Thyroid gland (tissue), 4 donors: ENCODE measurements around the gene ETV6. TPM values are rescaled to one million over a fixed set of nuclear protein-coding genes. Genes with fewer than 3 reads are reported as not detected.

Source experiments
- DNase-seq, 2 donors: peaks; one replicate each; pipeline ENCODE4 v3.0.0-alpha.2; 2019
- H3K27ac ChIP-seq, 3 donors: fragments of 200-600 bp; sonication (generic); 1 replicate in 2 of 3; 2 replicates in 1 of 3; pipeline ENCODE4 v1.5.1; 2016 to 2019; ENCODE audit warnings: mild to moderate bottlenecking in 1 of 3, moderate library complexity in 1 of 3
- H3K27me3 ChIP-seq: fragments of 200-600 bp; sonication (generic); one replicate; pipeline ENCODE4 v1.5.1; 2019
- H3K36me3 ChIP-seq, 2 donors: fragments of 200-600 bp; sonication (generic); one replicate each; pipeline ENCODE4 v1.5.1; 2016 to 2019
- H3K4me1 ChIP-seq, 2 donors: fragments of 200-600 bp; sonication (generic); one replicate each; pipeline ENCODE4 v1.5.1; 2017 to 2019
- H3K4me3 ChIP-seq, 3 donors: fragments of 200-600 bp; sonication (generic); replicated peaks in 1 of 3; 1 replicate in 2 of 3; 2 replicates in 1 of 3; pipeline ENCODE4 v1.5.1; 2016; ENCODE audit warnings: mild to moderate bottlenecking in 1 of 3
- H3K9me3 ChIP-seq: fragments of 200-600 bp; sonication (generic); one replicate; pipeline ENCODE4 v1.5.1; 2017
- POLR2A ChIP-seq, 2 donors: fragments of 450-650 bp; IDR thresholded peaks; one replicate each; pipeline ENCODE4 v1.6.1; 2017; ENCODE audit warnings: antibody characterized with exemption in 2 of 2, mild to moderate bottlenecking in 2 of 2, moderate library complexity in 1 of 2
- WGBS, 2 donors: methylation state at CpG; one replicate each; pipeline ENCODE4 v1.1.5; 2017; 5-methylcytosine and 5-hydroxymethylcytosine counted together
- intact Hi-C: fragments of 100-400 bp; cut with DNase I; formaldehyde crosslinking; loops from one replicate; pipeline ENCODE4 v1.15.1; 2023
- total RNA-seq, 4 donors: library from RNA; depleted of rRNA; stranded (reverse); fragments of >200 nt; gene quantifications; one replicate each; pipeline ENCODE4 v1.2.3, GENCODE V29; 2016
- TF ChIP-seq, protein P1 (sequence below), 6 experiments: fragments of 200-600 bp in 3 of 6; fragments of 450-650 bp in 3 of 6; sonication (generic) in 3 of 6; IDR thresholded peaks; one replicate each; pipeline ENCODE4 v1.5.1; 2016 to 2019; ENCODE audit warnings: antibody characterized with exemption in 6 of 6, mild to moderate bottlenecking in 2 of 6, inconsistent platforms in 1 of 6, moderate library complexity in 1 of 6

Gene ETV6
- total RNA-seq, 4 donors from 2014 or later, result 16.6 to 35.6 (median 17.2) TPM

DNA sequence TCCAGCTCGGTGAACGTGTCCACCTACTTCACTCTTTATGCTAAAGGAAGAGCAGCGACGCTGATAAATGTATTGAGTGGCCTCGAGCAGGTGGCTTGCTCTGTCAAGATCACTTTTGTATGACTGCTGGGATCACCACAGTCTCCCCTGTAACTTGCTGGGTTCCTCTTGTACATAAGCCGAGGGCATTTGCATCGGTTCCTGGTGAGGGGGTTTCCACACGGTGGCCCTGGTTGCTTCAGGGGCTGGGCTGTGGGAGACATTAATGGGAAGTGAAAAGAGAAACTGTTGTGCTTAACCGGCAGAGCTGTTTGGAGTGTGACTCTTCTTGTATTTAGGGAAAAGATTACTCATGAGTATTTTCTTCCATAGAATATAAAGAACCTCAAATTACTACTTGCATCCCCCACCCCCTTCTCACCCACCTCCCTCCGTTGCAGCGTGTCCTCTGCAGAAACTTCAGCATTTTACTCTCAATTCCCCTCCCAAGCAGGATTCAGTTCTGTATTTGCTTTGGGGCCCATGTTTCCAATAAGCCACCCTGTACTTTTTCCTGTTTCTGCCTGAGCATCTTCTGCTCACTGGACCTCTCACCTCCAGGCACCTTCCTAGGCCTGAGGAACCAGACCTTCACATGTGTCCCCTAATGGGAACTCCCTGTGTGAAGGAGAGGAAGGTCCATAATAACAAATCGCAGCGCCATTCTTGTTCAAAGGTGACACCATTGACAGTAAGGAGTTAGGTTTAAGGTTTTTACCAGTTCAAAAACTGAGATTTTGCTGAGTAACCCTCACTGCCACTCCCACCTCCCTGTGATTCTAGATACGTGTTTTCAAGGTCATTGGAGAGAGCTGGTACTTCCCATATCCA, 187.0 kb downstream of the ETV6 start:
- TF ChIP-seq, protein P1, sequence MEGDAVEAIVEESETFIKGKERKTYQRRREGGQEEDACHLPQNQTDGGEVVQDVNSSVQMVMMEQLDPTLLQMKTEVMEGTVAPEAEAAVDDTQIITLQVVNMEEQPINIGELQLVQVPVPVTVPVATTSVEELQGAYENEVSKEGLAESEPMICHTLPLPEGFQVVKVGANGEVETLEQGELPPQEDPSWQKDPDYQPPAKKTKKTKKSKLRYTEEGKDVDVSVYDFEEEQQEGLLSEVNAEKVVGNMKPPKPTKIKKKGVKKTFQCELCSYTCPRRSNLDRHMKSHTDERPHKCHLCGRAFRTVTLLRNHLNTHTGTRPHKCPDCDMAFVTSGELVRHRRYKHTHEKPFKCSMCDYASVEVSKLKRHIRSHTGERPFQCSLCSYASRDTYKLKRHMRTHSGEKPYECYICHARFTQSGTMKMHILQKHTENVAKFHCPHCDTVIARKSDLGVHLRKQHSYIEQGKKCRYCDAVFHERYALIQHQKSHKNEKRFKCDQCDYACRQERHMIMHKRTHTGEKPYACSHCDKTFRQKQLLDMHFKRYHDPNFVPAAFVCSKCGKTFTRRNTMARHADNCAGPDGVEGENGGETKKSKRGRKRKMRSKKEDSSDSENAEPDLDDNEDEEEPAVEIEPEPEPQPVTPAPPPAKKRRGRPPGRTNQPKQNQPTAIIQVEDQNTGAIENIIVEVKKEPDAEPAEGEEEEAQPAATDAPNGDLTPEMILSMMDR (IDR thresholded peaks at IDR 0.05), result no peak
- TF ChIP-seq POLR2A (IDR thresholded peaks at IDR 0.05), result no peak
- peak in 1 of 2 donors; percentile 29 for DNase-seq
- H3K4me3 ChIP-seq, result no peak overlapping the region
- no peaks in the 10 kb centered on the region for H3K36me3 ChIP-seq
- H3K9me3 ChIP-seq, result no peaks in the 10 kb centered on the region
- WGBS, 2 donors, result 54% methylated on average over 14 of the region's 14 CpGs
- H3K4me1 ChIP-seq, result peaks cover 61 to 73% of the 10 kb centered on the region in 2 donors
- peak overlapping the region; percentile 42 to 92 (median 54) for H3K27ac ChIP-seq
- H3K27me3 ChIP-seq, result no peaks in the 10 kb centered on the region
- intact Hi-C loops, result no loop called here

DNA sequence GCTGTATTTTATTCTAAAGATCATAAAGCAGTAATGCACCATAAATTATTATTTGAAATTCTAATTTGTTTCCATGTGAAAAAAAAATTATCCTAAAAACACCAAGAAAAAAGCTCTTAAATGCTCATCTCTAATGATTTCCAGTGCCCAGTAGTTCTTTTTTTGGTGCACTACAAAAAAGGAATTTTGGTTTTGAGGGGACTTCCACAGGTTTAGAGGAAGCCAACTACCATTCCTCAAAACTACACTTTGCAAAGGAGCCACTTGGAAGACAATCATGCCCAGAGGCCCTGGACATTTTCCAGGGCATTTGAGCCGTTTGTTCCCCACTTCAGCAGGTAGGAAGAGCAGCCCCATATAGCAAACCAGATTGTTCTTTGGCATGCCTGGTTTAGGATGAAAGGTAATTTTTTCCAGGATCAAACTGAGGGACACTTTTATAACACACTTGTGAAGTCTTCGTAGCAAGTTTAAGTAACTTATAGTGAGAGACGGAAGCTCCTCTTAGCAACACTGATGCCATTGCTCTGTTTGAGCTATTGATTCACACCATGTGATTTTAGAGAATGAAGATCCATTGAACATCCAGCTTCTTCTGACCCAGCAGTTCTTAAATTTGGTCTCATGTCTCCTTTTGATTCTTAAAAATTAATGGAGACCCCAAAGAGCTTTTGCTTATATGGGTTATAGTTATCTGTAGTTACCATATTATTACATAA, 187.9 kb downstream of the ETV6 start:
- H3K4me1 ChIP-seq, result peaks cover 57 to 68% of the 10 kb centered on the region in 2 donors
- DNase-seq, result peak; percentile 70

DNA sequence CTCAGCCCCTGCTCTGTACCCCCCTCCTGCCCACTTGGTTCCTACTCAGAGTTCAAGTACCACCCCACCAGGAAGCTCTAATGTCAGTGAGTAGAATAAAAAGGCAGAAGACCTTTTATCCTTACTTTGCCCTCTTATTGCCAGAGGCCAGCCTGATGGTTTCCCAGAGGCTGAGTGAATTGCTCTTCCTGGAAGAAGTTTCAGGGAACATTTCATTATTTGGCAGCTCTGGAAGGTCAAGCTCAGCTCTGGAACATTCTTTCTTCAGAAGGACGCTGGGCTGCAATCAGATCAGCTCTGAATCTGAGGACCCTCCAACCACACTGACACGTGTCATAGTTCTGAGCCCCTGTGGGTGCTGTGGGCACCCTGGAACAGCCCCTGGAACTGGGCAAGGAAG, 188.9 kb downstream of the ETV6 start:
- 43 to 52% methylated on average over 2 of the region's 2 CpGs for WGBS, 2 donors
- DNase-seq, result no peak
- no peaks in the 10 kb centered on the region for H3K36me3 ChIP-seq
- no peak for TF ChIP-seq POLR2A (IDR thresholded peaks at IDR 0.05)
- TF ChIP-seq, protein P1 (IDR thresholded peaks at IDR 0.05), result no peak
- peak overlapping the region; percentile 37 to 92 (median 86) for H3K27ac ChIP-seq
- H3K4me3 ChIP-seq, result no peak overlapping the region
- no peaks in the 10 kb centered on the region for H3K27me3 ChIP-seq
- intact Hi-C loops, result no loop called here
- H3K4me1 ChIP-seq, result peaks cover 57 to 66% of the 10 kb centered on the region in 2 donors
- no peaks in the 10 kb centered on the region for H3K9me3 ChIP-seq

More for the DNA sequence above, 187.9 kb downstream of the ETV6 start:
- Histone ChIP-seq H3K27ac (peak overlapping the region; percentile 42 to 92 (median 54)), H3K4me3 (no peak overlapping the region), H3K36me3 (no peaks in the 10 kb centered on the region), H3K9me3 (no peaks in the 10 kb centered on the region), H3K27me3 (no peaks in the 10 kb centered on the region)
- TF ChIP-seq, protein P1 (IDR thresholded peaks at IDR 0.05), result no peak
- TF ChIP-seq POLR2A (IDR thresholded peaks at IDR 0.05), result no peak
- intact Hi-C loops, result no loop called here
- WGBS, 2 donors, result 45 to 50% methylated on average over 3 of the region's 3 CpGs

DNA sequence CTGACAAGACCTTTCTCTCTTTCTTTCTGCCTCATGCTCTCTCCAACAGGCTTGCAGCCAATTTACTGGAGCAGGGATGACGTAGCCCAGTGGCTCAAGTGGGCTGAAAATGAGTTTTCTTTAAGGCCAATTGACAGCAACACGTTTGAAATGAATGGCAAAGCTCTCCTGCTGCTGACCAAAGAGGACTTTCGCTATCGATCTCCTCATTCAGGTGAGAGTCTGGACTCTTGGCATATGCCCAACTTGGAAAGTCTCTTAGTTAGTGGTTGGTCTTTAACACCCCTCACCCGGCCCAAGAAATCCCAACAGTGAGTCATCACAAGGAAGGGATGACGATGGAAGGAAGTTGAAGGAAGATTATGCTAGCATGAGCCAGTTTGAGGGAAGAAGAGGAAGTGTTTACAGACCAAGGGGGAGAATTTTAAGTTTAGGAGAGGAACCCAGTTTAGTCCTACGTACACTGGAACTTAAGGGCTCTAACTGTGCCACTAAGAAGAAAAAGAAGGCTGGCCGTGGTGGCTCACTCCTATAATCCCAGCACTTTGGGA, 189.7 kb downstream of the ETV6 start:
- Histone ChIP-seq H3K4me3 (no peak overlapping the region), H3K4me1 (peaks cover 55 to 59% of the 10 kb centered on the region in 2 donors), H3K27ac (peak overlapping the region; percentile 37 to 92 (median 86)), H3K27me3 (no peaks in the 10 kb centered on the region), H3K36me3 (no peaks in the 10 kb centered on the region), H3K9me3 (no peaks in the 10 kb centered on the region)
- WGBS, 2 donors, result 35 to 41% methylated on average over 8 of the region's 8 CpGs
- TF ChIP-seq, protein P1 (IDR thresholded peaks at IDR 0.05), result no peak
- peak in 1 of 2 donors; percentile 22 for TF ChIP-seq POLR2A (IDR thresholded peaks at IDR 0.05)
- peak; percentile 79 to 80 for DNase-seq
- intact Hi-C loops, result no loop called here
